PC-9 (cell line): ENCODE data around the gene NYAP2. TPM values are rescaled to one million over a fixed set of nuclear protein-coding genes. Genes with fewer than 3 reads are reported as not detected.

Source experiments
- BruUV-seq: library from RNA; stranded (reverse); fragments of 400-500 nt; replicated peaks from 2 replicates; lab custom pipeline; 2021; lab: Mats Ljungman, UMichigan
- CTCF ChIA-PET: fragments of 300-600 bp; sonication (Branson Sonifier 250); formaldehyde crosslinking; loops from one replicate; lab custom pipeline; 2022; ENCODE audit warnings: antibody characterized with exemption; lab: Charles Lee
- POLR2A ChIA-PET: fragments of 300-600 bp; sonication (Branson Sonifier 250); formaldehyde crosslinking; loops from one replicate; lab custom pipeline; 2022; ENCODE audit warnings: antibody characterized with exemption; ENCODE audit not compliant: unreplicated experiment; lab: Charles Lee
- DNase-seq, 2 experiments: peaks; one replicate each; pipeline versions ENCODE4 v3.0.0 to v3.0.0-alpha.2; 2015 to 2022; ENCODE audit warnings: mixed read lengths in 1 of 2
- H2AFZ ChIP-seq: fragments of 200-600 bp; sonication (generic); 2 replicates; pipeline ENCODE4 v1.8.1; 2017; ENCODE audit warnings: antibody characterized with exemption
- H3F3A ChIP-seq: fragments of 200-600 bp; sonication (generic); 2 replicates; pipeline ENCODE4 v1.8.1; 2017; ENCODE audit warnings: antibody characterized with exemption, mild to moderate bottlenecking, low read depth; ENCODE audit not compliant: insufficient read depth
- H3K27ac ChIP-seq: fragments of 200-600 bp; sonication (generic); 2 replicates; pipeline ENCODE4 v1.6.1; 2016; ENCODE audit warnings: mixed run types
- H3K27me3 ChIP-seq: fragments of 200-600 bp; sonication (generic); 2 replicates; pipeline ENCODE4 v1.6.1; 2016; ENCODE audit warnings: low read depth, mixed run types; ENCODE audit not compliant: insufficient read depth
- H3K36me3 ChIP-seq: fragments of 200-600 bp; sonication (generic); 2 replicates; pipeline ENCODE4 v1.6.1; 2016; ENCODE audit warnings: low read depth, mixed run types
- H3K4me1 ChIP-seq: fragments of 200-600 bp; sonication (generic); replicated peaks from 2 replicates; pipeline ENCODE4 v1.6.1; 2016; ENCODE audit warnings: mixed run types; ENCODE audit not compliant: insufficient read depth
- H3K4me2 ChIP-seq: fragments of 200-600 bp; sonication (generic); 2 replicates; pipeline ENCODE4 v1.6.1; 2017; ENCODE audit warnings: mixed run types
- H3K4me3 ChIP-seq: fragments of 200-600 bp; sonication (generic); 2 replicates; pipeline ENCODE4 v1.6.1; 2016; ENCODE audit warnings: mixed run types
- H3K79me2 ChIP-seq: fragments of 200-600 bp; sonication (generic); 2 replicates; pipeline ENCODE4 v1.6.1; 2017; ENCODE audit warnings: low read depth, mixed run types
- H3K9me2 ChIP-seq: fragments of 200-600 bp; sonication (generic); 2 replicates; pipeline ENCODE4 v1.8.1; 2017; ENCODE audit warnings: mild to moderate bottlenecking; ENCODE audit not compliant: insufficient read depth
- H3K9me3 ChIP-seq: fragments of 200-600 bp; sonication (generic); 2 replicates; pipeline ENCODE4 v1.8.1; 2016; ENCODE audit warnings: low read depth; ENCODE audit not compliant: insufficient read depth
- H4K20me1 ChIP-seq: fragments of 200-600 bp; sonication (generic); 2 replicates; pipeline ENCODE4 v1.8.1; 2017; ENCODE audit not compliant: insufficient read depth
- CTCF ChIP-seq: fragments of 200-600 bp; sonication (generic); conservative IDR thresholded peaks from 2 replicates; pipeline ENCODE4 v1.6.1; 2017; ENCODE audit warnings: mixed run types, antibody characterized with exemption, mild to moderate bottlenecking, moderate library complexity
- EZH2 ChIP-seq: fragments of 200-600 bp; sonication (generic); IDR thresholded peaks from 2 replicates; pipeline ENCODE4 v1.8.0; 2017; ENCODE audit warnings: antibody characterized with exemption, low read depth
- intact Hi-C: fragments of 100-400 bp; cut with micrococcal nuclease; formaldehyde crosslinking; loops from one replicate; pipeline ENCODE4 v1.10.0; 2022; ENCODE audit not compliant: unreplicated experiment
- total RNA-seq: library from RNA; stranded (reverse); gene quantifications from 2 replicates; pipeline ENCODE4 v1.2.3, GENCODE V29; 2021

Gene NYAP2
- total RNA-seq, 1 experiment from 2014 or later: 0.65 TPM

GRCh38 chr2:225649274-225649673 lies 249.8 kb downstream of the NYAP2 start:
- CTCF ChIA-PET: interaction anchor here (0.6 to 0.9 kb wide), 3 partner anchors 16 to 425 kb away, joined by 3 to 4 read pairs (median 3); no protein-coding TSS in a partner anchor
- BruUV-seq: no TSS peak
- Histone ChIP-seq H3K4me1 (no peaks in the 10 kb centered on the region), H3K27me3 (no peaks in the 10 kb centered on the region), H3K9me3 (no peaks in the 10 kb centered on the region), H3K36me3 (no peaks in the 10 kb centered on the region), H3K27ac (no peak overlapping the region), H3K4me3 (no peak overlapping the region), H3K9me2 (no peaks in the 10 kb centered on the region; the same call in 1 of the 2 replicates), H4K20me1 (no peaks in the 10 kb centered on the region), H3F3A (no peaks in the 10 kb centered on the region), H3K4me2 (no peak overlapping the region), H2AFZ (no peak overlapping the region), H3K79me2 (no peaks in the 10 kb centered on the region)
- intact Hi-C loops: no loop called here
- DNase-seq: no peak
- no peak for TF ChIP-seq CTCF
- no peak for TF ChIP-seq EZH2
- POLR2A ChIA-PET: interaction anchor here (0.6 kb wide), 1 partner anchor 154 kb away, joined by 7 read pairs; no protein-coding TSS in a partner anchor

- H3K79me2 ChIP-seq: no peaks in the 10 kb centered on the region
- no peaks in the 10 kb centered on the region for H3K36me3 ChIP-seq
- no peaks in the 10 kb centered on the region for H3K27me3 ChIP-seq
- no peak overlapping the region for H2AFZ ChIP-seq
- H3K9me3 ChIP-seq: no peaks in the 10 kb centered on the region
- ChIA-PET CTCF (no interaction called here), POLR2A (no interaction called here)
- no TSS peak for BruUV-seq
- no peaks in the 10 kb centered on the region for H4K20me1 ChIP-seq
- intact Hi-C loops: no loop called here
- H3F3A ChIP-seq: no peaks in the 10 kb centered on the region
- no peak overlapping the region for H3K4me2 ChIP-seq
- H3K4me1 ChIP-seq: no peaks in the 10 kb centered on the region
- no peak overlapping the region for H3K4me3 ChIP-seq
- no peaks in the 10 kb centered on the region; the same call in 1 of the 2 replicates for H3K9me2 ChIP-seq
- no peak for DNase-seq
- TF ChIP-seq EZH2: no peak
- H3K27ac ChIP-seq: no peak overlapping the region
Measured at GRCh38 chr2:225650041-225650440, 250.5 kb downstream of the NYAP2 start.

DNA sequence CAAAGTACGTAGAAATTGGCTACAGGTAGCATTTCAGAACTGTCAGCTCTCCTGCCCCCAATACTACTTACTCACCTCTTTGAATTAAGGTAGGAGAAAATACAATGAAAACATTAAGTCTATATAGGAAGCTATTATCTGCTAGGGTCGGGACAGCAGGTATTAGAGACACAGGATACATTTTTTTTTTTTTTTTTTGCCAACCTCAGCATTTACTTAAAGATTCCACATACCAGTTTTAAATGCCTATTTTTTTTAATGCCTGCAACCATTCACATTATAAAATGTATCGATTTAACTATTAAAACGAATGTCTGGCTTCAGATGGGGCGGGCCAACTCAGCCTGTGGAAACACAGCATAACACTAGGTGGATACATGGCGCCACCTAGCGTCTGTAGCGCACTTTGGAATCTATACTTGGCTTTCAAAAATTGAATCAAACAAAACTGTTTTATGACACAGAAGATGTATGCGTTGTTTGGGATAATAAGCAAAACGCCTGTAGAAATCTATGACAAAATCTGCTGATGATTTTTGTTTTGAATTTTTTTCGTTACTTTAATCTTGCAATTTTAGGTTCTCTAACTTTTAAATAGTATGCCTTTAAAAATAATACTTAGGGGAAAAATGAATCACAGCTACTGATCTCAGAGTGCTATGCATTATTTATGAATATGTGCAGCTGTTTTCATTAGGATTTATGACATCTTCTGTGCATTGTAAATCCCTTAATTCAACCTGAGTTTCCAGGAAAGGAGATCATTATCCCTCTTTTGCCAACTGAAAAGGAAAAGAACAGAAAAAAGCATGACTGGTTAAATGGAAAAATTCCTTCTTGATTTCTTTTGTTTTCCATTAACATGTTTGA lies 261.0 kb downstream of the NYAP2 start:
- Histone ChIP-seq H4K20me1 (no peaks in the 10 kb centered on the region), H2AFZ (no peak overlapping the region), H3K4me2 (no peak overlapping the region), H3F3A (no peaks in the 10 kb centered on the region), H3K79me2 (no peaks in the 10 kb centered on the region), H3K4me3 (no peak overlapping the region), H3K9me3 (no peaks in the 10 kb centered on the region), H3K36me3 (no peaks in the 10 kb centered on the region), H3K27ac (no peak overlapping the region), H3K27me3 (no peaks in the 10 kb centered on the region), H3K4me1 (no peaks in the 10 kb centered on the region), H3K9me2 (no peaks in the 10 kb centered on the region)
- ChIA-PET CTCF (interaction anchor here (0.6 to 2.7 kb wide), 9 partner anchors 12 to 889 kb away, joined by 3 to 11 read pairs (median 7); no protein-coding TSS in a partner anchor), POLR2A (no interaction called here)
- peak; percentile 54 to 78 for DNase-seq
- BruUV-seq: no TSS peak
- TF ChIP-seq CTCF (peak; percentile 100), EZH2 (no peak)
- intact Hi-C loops: loop anchor here (1.0 to 5.0 kb wide), 11 partner anchors 193 to 1690 kb away; no protein-coding TSS in a partner anchor
